RWPE2 (cell line): Measurements from ENCODE around the gene HCFC1R1.
A peak's percentile ranks its signal among the peaks of the same experiment; 100 is the strongest.

Experiments
- ATAC-seq: fragments of 200-7000 bp; cut with Tn5 transposase; 3 replicates; pipeline ENCODE4 v1.9.1; 2021; ENCODE audit warnings: low read depth
- DNase-seq: peaks from one replicate; pipeline ENCODE4 v3.0.0-alpha.2; 2020; ENCODE audit warnings: low spot score
- H3K27ac ChIP-seq: fragments of 450-650 bp; 2 replicates; pipeline ENCODE4 v1.5.1; 2017; ENCODE audit warnings: mild to moderate bottlenecking; ENCODE audit not compliant: poor library complexity, severe bottlenecking
- H3K27me3 ChIP-seq: fragments of 250-450 bp; sonication (Bioruptor Pico); 2 replicates; pipeline ENCODE4 v1.5.1; 2021; ENCODE audit warnings: mild to moderate bottlenecking, moderate library complexity; ENCODE audit not compliant: insufficient read depth, poor library complexity, severe bottlenecking
- H3K36me3 ChIP-seq: fragments of 250-450 bp; sonication (Bioruptor Pico); 2 replicates; pipeline ENCODE4 v1.5.1; 2020; ENCODE audit warnings: low read depth, mild to moderate bottlenecking, moderate library complexity
- H3K4me1 ChIP-seq: fragments of 250-450 bp; sonication (Bioruptor Pico); 2 replicates; pipeline ENCODE4 v1.5.1; 2021; ENCODE audit warnings: mild to moderate bottlenecking, moderate library complexity; ENCODE audit not compliant: insufficient read depth, poor library complexity, severe bottlenecking
- H3K4me3 ChIP-seq: fragments of 250-450 bp; sonication (Bioruptor Pico); 2 replicates; pipeline ENCODE4 v1.5.1; 2021; ENCODE audit warnings: mild to moderate bottlenecking, moderate library complexity; ENCODE audit not compliant: severe bottlenecking
- H3K9me3 ChIP-seq: fragments of 250-450 bp; sonication (Bioruptor Pico); 2 replicates; pipeline ENCODE4 v1.5.1; 2021; ENCODE audit warnings: mild to moderate bottlenecking, moderate library complexity; ENCODE audit not compliant: severe bottlenecking
- CTCF ChIP-seq: fragments of 450-650 bp; IDR thresholded peaks from one replicate; pipeline ENCODE4 v1.5.1; 2017; ENCODE audit warnings: mild to moderate bottlenecking, moderate library complexity; ENCODE audit not compliant: poor library complexity, severe bottlenecking

The HCFC1R1 gene

DNA sequence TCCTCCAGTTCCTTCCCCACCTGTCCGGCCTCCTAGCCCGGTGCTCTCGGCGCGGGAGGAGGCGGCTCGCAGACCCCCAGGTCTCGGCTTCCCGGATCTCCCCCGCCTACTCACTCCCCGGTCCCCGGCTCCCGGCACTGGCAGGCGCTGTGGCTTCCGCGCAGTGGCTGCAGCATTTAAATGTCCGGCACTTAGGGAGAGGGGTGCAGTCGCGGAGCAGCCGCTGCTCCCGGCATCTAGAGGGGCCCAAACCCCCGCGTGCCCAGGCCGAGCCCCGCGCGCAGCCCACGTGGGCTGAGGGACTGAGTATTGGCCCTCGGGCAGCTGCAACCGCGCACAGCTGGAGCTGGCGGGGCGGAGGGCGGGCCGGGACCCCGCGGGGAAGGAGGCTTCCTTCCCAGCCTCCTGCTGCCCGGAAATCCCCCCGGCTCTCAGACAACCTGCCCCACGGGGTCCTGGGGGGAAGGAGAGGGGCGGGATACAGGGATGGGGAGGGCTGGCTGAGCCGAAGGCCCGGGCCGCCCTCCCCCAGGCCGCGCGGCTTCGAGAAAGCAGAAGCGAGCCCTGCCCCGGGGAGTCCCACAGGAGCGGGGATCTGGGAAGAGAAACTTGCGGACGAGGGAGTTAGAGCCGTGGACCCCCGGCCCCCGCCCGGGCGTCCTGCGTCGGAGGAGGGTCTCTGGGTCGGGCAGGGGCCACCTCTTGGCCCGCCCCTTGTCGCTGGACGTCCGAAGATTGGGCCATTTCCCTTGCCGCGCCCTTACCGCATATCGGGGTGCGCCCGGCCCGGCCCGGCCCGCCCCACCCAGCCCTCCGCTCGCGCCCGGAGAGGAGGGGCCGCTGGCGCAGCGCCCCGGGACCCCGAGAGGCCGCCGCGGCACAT, 22.3 kb upstream of the HCFC1R1 start, which contains the start of gene MMP25:
Gene MMP25, plus strand, starts transcription at position 804 of the 883 bp plus-strand sequence. CDS start 357 bp downstream, outside the sequence.
- H3K9me3 ChIP-seq = no peaks in the 10 kb centered on the region
- H3K4me1 ChIP-seq = no peaks in the 10 kb centered on the region
- DNase-seq (no peak), ATAC-seq (peak; percentile 50)
- H3K27me3 ChIP-seq = peaks cover 38% of the 10 kb centered on the region
- no peak for TF ChIP-seq CTCF
- H3K4me3 ChIP-seq = peak within 1 kb of the TSS; percentile 34
- no peaks in the 10 kb centered on the region for H3K36me3 ChIP-seq
- no peak within 1 kb of the TSS for H3K27ac ChIP-seq

DNA sequence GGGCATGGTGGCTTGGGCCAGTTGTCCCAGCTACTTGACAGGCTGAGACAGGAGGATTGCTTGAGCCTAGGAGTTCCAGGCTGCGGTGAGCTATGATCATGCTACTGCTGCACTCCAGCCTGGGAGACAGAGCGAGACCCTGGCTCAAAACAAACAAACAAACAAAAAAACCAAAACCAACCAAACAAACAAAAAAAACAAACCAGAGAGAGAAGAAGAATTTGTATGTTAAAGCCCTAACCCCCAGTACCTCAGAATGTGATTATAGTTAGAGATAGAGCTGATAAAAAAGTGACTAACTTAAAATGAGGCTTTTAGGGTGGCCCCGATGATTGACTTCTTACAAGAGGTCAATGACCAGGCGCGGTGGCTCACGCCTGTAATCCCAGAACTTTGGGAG, 21.0 kb upstream of the HCFC1R1 start:
- no peak for DNase-seq
- Histone ChIP-seq H3K4me1 (no peaks in the 10 kb centered on the region), H3K36me3 (no peaks in the 10 kb centered on the region), H3K27ac (no peak overlapping the region), H3K9me3 (no peaks in the 10 kb centered on the region), H3K27me3 (peaks cover 33% of the 10 kb centered on the region), H3K4me3 (no peak overlapping the region)
- TF ChIP-seq CTCF = no peak
- no peak for ATAC-seq

DNA sequence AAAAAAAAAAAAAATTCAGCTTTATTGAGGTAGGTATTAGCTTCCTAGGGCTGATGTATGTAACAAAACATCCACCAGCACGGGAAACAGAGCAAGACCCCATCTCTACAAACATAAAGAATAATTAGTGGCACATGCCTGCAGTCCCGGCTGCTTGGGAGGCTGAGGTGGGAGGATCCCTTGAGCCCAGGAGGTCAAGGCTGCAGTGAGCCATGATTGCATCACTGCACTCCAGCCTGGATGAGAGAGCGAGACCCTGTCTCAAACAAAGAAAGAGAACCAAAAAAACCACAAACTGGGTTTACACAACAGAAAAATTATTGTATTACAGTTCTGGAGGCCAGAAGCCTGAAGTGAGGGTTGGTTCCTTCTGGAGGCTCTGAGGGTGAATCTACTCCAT, 18.6 kb upstream of the HCFC1R1 start:
- H3K36me3 ChIP-seq = no peaks in the 10 kb centered on the region
- no peak overlapping the region for H3K4me3 ChIP-seq
- no peak for ATAC-seq
- H3K27ac ChIP-seq = no peak overlapping the region
- no peak for TF ChIP-seq CTCF
- DNase-seq = no peak
- H3K27me3 ChIP-seq = peaks cover 31% of the 10 kb centered on the region
- H3K9me3 ChIP-seq = no peaks in the 10 kb centered on the region
- H3K4me1 ChIP-seq = no peaks in the 10 kb centered on the region

DNA sequence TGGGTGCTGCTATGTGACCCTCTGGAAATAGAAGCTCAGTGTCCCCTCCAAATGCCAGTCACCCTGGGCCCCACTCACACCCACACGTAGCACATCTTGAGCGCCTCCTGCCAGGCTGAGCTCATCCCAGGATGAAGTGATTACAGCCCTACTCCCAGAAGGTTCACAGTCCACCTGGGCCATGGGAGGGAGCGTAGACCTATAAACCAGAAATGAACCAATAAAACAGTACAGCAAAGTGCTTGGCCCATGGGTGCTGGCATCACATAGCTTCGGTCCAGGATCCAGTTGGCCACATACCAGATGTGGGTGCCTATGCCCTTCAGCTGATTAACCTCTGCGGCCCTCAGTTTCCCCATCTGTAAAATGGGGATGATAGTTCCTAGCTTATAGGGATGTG, 15.2 kb upstream of the HCFC1R1 start:
- Histone ChIP-seq H3K36me3 (no peaks in the 10 kb centered on the region), H3K27ac (no peak overlapping the region), H3K27me3 (peaks cover 27% of the 10 kb centered on the region), H3K4me1 (no peaks in the 10 kb centered on the region), H3K4me3 (no peak overlapping the region), H3K9me3 (no peaks in the 10 kb centered on the region)
- no peak for TF ChIP-seq CTCF
- DNase-seq = no peak
- ATAC-seq = no peak

- no peak for DNase-seq
- Histone ChIP-seq H3K27me3 (peaks cover 29% of the 10 kb centered on the region), H3K27ac (no peak overlapping the region), H3K36me3 (no peaks in the 10 kb centered on the region), H3K4me1 (no peaks in the 10 kb centered on the region), H3K9me3 (no peaks in the 10 kb centered on the region), H3K4me3 (no peak overlapping the region)
- TF ChIP-seq CTCF = no peak
- peak; percentile 66 for ATAC-seq
These were observed 14.5 kb upstream of the HCFC1R1 start for GRCh38 chr16:3038256-3038655.
